ENCODE measurements around the gene AFTPH. TPM values are rescaled to one million over a fixed set of nuclear protein-coding genes. Genes with fewer than 3 reads are reported as not detected.

Gene AFTPH
- total RNA-seq, 2 experiments from 2014 or later = 30.6 to 31.1 TPM

DNA sequence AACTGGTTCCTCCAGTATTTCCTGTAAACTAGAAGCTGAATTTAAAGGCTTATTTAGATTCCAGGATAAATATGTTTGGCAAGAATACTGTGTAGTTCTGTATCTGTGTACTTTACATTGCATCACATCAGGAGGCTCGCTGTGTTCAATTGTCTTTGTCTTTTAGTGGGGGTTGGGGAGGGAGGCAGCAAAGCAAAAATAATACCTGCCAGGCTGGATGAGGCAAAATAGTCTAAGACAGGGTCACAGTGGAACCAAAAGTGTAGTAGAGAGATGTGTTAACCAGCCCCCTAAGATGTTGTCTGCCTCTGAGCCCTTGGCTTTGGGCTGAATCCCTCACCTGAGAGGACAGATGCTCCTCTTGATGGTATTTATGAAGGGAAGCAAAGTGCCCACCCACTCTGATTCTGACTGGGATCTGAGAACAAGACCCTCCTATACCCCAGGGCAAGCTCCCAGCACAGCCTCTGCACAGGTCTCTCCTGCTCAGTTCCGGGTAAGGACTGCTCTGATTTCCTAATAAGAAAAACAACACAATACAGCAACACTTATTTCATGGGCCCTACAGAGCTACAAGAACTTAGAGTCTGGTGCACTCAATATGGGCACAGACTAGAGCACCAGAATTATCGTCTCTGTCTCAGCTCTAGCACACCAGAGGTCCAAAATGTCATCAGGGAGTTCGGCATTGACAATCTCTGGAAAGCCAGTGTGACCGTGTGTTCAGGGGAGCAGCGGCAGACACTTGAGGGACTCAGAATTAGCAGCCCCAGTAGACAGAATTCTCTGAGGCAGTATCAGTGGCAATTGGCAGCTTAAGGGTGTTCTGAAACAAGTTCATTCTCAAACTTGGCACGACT is 7.2 kb upstream of the AFTPH start:
- ChIA-PET CTCF (interaction anchor here (1.3 to 4.7 kb wide), 3 partner anchors 29 to 186 kb away, joined by 5 to 25 read pairs (median 21); no protein-coding TSS in a partner anchor), POLR2A (interaction anchor here (0.6 to 1.0 kb wide), 2 partner anchors 43 to 120 kb away, joined by 3 read pairs; no protein-coding TSS in a partner anchor)
- ATAC-seq (no peak), DNase-seq (no peak)
- TF ChIP-seq, protein P1, sequence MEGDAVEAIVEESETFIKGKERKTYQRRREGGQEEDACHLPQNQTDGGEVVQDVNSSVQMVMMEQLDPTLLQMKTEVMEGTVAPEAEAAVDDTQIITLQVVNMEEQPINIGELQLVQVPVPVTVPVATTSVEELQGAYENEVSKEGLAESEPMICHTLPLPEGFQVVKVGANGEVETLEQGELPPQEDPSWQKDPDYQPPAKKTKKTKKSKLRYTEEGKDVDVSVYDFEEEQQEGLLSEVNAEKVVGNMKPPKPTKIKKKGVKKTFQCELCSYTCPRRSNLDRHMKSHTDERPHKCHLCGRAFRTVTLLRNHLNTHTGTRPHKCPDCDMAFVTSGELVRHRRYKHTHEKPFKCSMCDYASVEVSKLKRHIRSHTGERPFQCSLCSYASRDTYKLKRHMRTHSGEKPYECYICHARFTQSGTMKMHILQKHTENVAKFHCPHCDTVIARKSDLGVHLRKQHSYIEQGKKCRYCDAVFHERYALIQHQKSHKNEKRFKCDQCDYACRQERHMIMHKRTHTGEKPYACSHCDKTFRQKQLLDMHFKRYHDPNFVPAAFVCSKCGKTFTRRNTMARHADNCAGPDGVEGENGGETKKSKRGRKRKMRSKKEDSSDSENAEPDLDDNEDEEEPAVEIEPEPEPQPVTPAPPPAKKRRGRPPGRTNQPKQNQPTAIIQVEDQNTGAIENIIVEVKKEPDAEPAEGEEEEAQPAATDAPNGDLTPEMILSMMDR (IDR thresholded peaks at IDR 0.05) = no peak
- Mint-ChIP-seq H3K27ac (no peak overlapping the region), H3K27me3 (peaks cover 2% of the 10 kb centered on the region), H3K4me1 (ENCODE audit: low read depth) (no peaks in the 10 kb centered on the region), H3K4me3 (no peak overlapping the region), H3K9me3 (no peaks in the 10 kb centered on the region), H3K36me3 (ENCODE audit: low read depth) (no peaks in the 10 kb centered on the region)
- intact Hi-C loops (cut with micrococcal nuclease) = no loop called here

DNA sequence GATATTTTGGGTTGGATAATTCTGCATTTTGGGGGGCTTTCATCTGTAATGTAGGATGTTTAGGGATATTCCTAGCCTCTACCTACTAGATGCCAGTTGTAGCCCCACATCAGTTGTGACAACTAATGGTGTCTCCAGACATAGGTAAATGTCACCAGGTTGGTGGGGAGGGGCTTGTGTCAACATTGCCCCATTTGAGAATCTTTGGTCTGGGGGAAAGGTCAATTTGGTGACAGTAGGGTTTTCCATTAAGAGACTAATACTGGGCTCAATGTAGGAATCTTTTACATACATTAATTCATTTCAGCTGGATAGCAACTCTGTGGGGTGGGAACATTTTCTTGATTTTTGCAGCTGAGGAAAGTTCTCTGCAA is 6.6 kb upstream of the AFTPH start:
- TF ChIP-seq, protein P1 (IDR thresholded peaks at IDR 0.05) = no peak
- Mint-ChIP-seq H3K27ac (no peak overlapping the region), H3K27me3 (peaks cover 2% of the 10 kb centered on the region), H3K36me3 (ENCODE audit: low read depth) (no peaks in the 10 kb centered on the region), H3K9me3 (no peaks in the 10 kb centered on the region), H3K4me1 (ENCODE audit: low read depth) (no peaks in the 10 kb centered on the region), H3K4me3 (no peak overlapping the region)
- ChIA-PET CTCF (interaction anchor here (1.4 to 4.7 kb wide), 3 partner anchors 30 to 187 kb away, joined by 4 to 25 read pairs (median 21); no protein-coding TSS in a partner anchor), POLR2A (interaction anchor here (1.0 kb wide), 1 partner anchor 43 kb away, joined by 3 read pairs; no protein-coding TSS in a partner anchor)
- DNase-seq = no peak
- intact Hi-C loops (cut with micrococcal nuclease) = no loop called here
- ATAC-seq = no peak

DNA sequence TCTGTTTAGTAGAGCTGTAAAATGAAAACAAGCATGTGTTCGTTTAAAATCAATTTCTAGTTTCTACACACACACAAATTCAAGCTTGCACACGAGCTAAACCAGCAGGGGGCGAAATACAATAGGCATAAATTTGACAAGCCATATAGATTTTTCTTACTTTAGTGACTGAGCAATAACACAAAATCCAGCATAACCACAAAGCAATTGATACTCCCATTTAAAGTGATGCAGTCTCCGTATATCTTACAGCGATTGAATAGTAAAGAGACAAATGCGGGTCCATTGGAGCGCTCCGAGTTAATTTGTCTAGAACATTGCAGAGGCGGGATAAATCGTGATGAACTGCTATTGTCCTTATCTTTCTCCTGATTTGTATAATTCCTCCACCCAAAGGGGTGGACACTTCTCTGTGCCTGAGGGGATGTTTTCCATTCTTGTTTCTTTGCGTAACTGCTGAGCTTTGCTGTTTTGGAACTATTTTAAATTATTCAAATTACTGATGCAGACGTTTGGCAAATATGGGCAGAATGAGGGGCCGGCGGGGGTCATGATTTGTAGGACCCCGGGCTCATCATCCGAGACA is 1.2 kb upstream of the AFTPH start:
- Mint-ChIP-seq H3K9me3 (no peaks in the 10 kb centered on the region), H3K27me3 (no peaks in the 10 kb centered on the region), H3K4me3 (peak overlapping the region; percentile 99), H3K36me3 (ENCODE audit: low read depth) (peaks cover 6% of the 10 kb centered on the region), H3K27ac (peak overlapping the region; percentile 99), H3K4me1 (ENCODE audit: low read depth) (peaks cover 24% of the 10 kb centered on the region)
- POLR2A ChIA-PET = interaction anchor here (0.9 to 3.5 kb wide), 14 partner anchors 8 to 346 kb away, joined by 3 to 17 read pairs (median 6); partner anchors contain the start of gene SERTAD2
- TF ChIP-seq, protein P1 (IDR thresholded peaks at IDR 0.05) = peak; percentile 78
- ATAC-seq = no peak
- CTCF ChIA-PET = interaction anchor here (0.6 to 4.8 kb wide), 57 partner anchors 9 to 483 kb away, joined by 3 to 108 read pairs (median 4); partner anchors contain the start of gene SERTAD2
- peak; percentile 88 for DNase-seq
- intact Hi-C loops (cut with micrococcal nuclease) = loop anchor here (2.0 to 10.0 kb wide), 4 partner anchors 40 to 350 kb away; no protein-coding TSS in a partner anchor

DNA sequence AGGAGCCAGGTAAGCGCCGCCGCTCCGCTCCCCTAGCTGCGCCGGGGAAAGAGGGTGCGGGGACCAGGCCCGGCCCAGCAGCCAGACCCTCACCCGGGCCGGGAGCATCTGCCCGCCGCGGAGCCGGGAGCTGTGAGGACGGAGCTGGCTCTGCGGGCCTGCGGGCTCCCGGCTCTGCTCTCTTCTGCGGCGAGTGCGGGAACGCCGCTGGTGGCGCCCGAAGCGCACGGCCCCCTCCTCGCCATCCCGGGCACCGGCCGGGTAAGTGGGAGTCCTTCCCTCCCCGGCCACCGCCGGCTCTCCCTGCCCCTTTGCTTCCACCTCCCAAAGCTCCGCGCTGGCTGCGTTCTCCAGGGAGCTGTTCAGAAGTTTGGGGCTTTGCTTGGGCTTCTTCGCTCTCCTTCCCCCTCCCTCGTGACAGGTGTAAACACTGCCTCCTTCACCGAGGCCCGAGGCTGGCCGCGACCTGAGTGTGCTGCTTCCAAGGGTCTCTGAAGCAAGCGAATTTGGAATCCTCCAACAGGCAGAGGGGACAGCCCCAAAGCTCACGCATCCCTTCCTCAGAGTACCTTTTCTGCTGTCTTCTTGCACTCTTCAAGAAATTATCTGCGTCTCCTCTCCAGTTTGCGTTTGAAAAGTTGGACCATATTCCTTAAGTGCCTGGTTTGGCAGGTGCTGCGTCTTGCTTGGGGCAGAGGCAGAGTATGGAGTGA is 632 bp downstream of the AFTPH start:
- Mint-ChIP-seq H3K27ac (peak overlapping the region; percentile 100), H3K4me3 (peak overlapping the region; percentile 99), H3K36me3 (ENCODE audit: low read depth) (peaks cover 17% of the 10 kb centered on the region), H3K27me3 (no peaks in the 10 kb centered on the region), H3K9me3 (no peaks in the 10 kb centered on the region), H3K4me1 (ENCODE audit: low read depth) (peaks cover 37% of the 10 kb centered on the region)
- peak; percentile 17 for ATAC-seq
- TF ChIP-seq, protein P1 (IDR thresholded peaks at IDR 0.05) = no peak
- intact Hi-C loops (cut with micrococcal nuclease) = loop anchor here (10.0 kb wide), 1 partner anchor 120 kb away; no protein-coding TSS in a partner anchor
- POLR2A ChIA-PET = interaction anchor here (0.8 to 3.5 kb wide), 17 partner anchors 10 to 423 kb away, joined by 3 to 17 read pairs (median 4); partner anchors contain the start of gene SERTAD2
- CTCF ChIA-PET = interaction anchor here (0.7 to 4.8 kb wide), 19 partner anchors 8 to 353 kb away, joined by 3 to 108 read pairs (median 6); partner anchors contain the start of gene SERTAD2
- peak; percentile 62 for DNase-seq

Measured in activated CD8-positive, alpha-beta T cell treated with anti-CD3 and anti-CD28 coated beads for 36 hours (primary cell).